HCT116 (cell line): ENCODE results near the gene HERC6. TPM values are rescaled to one million over a fixed set of nuclear protein-coding genes. Genes with fewer than 3 reads are reported as not detected.
A peak's percentile ranks its signal among the peaks of the same experiment; 100 is the strongest.

ENCODE experiments used
- ATAC-seq: fragments of 200-7000 bp; cut with Tn5 transposase; 2 replicates; pipeline ENCODE4 v1.9.1; 2020; ENCODE audit warnings: mild to moderate bottlenecking, moderate library complexity
- BruUV-seq: library from RNA; stranded (reverse); fragments of 400-500 nt; replicated peaks from 2 replicates; lab custom pipeline; 2021; lab: Mats Ljungman, UMichigan
- CTCF ChIA-PET: fragments of 300-600 bp; sonication (Branson Sonifier 250); formaldehyde crosslinking; loops from one replicate; lab custom pipeline; 2021; ENCODE audit warnings: antibody characterized with exemption; lab: Charles Lee
- POLR2A ChIA-PET: fragments of 300-600, 350-600 bp; sonication (Branson Sonifier 250); formaldehyde crosslinking; loops from one replicate; lab custom pipeline; 2021; ENCODE audit warnings: antibody characterized with exemption; lab: Charles Lee
- RAD21 ChIA-PET, 2 experiments: fragments of 300-600 bp; sonication (Branson Sonifier 250); formaldehyde crosslinking; loops; one replicate each; lab custom pipeline; 2023; ENCODE audit warnings: low total read pairs in 2 of 2; ENCODE audit not compliant: uncharacterized antibody in 2 of 2, unreplicated experiment in 2 of 2, low non-redundant PET in 1 of 2; lab: Charles Lee
- DNase-seq: peaks from one replicate; pipeline ENCODE4 v3.0.0-alpha.2; 2010; ENCODE audit warnings: low read depth, low spot score
- H2AFZ ChIP-seq: fragments of 200-600 bp; shearing (Covaris generic), sonication (generic); 2 replicates; pipeline ENCODE4 v1.6.1; 2017; ENCODE audit warnings: low read depth, mixed run types, mixed read lengths, antibody characterized with exemption, low read length; ENCODE audit not compliant: poor library complexity, severe bottlenecking
- H3K27ac ChIP-seq: 2 replicates; pipeline ENCODE4 v1.5.1; 2012; ENCODE audit warnings: low read depth, low read length
- H3K27me3 ChIP-seq: fragments of 200-600 bp; sonication (generic); 2 replicates; pipeline ENCODE4 v1.6.1; 2016; ENCODE audit warnings: mixed run types, low read length, mixed read lengths; ENCODE audit not compliant: insufficient read depth
- H3K36me3 ChIP-seq, 2 experiments: fragments of 200-500 bp in 1 of 2; fragments of 200-600 bp in 1 of 2; sonication (Bioruptor generic) in 1 of 2; sonication (generic) in 1 of 2; 2 replicates each; pipeline versions ENCODE4 v1.5.1 to v1.6.1; 2014 to 2016; ENCODE audit warnings: low read length in 2 of 2, inconsistent platforms in 1 of 2, mixed read lengths in 1 of 2, mixed run types in 1 of 2; ENCODE audit not compliant: insufficient read depth in 2 of 2, control insufficient read depth in 1 of 2
- H3K4me1 ChIP-seq, 2 experiments: fragments of 200-600 bp in 1 of 2; sonication (generic) in 1 of 2; 2 replicates each; pipeline versions ENCODE4 v1.5.1 to v1.6.1; 2012 to 2017; ENCODE audit warnings: low read length in 2 of 2, inconsistent platforms in 1 of 2, mild to moderate bottlenecking in 1 of 2, mixed read lengths in 1 of 2, mixed run types in 1 of 2, moderate library complexity in 1 of 2; ENCODE audit not compliant: insufficient read depth in 2 of 2, control insufficient read depth in 1 of 2
- H3K4me2 ChIP-seq: fragments of 200-600 bp; sonication (generic); 2 replicates; pipeline ENCODE4 v1.6.1; 2017; ENCODE audit warnings: mixed run types, low read length, mixed read lengths
- H3K4me3 ChIP-seq, 2 experiments: fragments of 200-600 bp in 1 of 2; sonication (generic) in 1 of 2; replicated peaks in 1 of 2; 2 replicates each; pipeline ENCODE4 v1.5.1; 2011 to 2016; ENCODE audit warnings: low read length in 2 of 2, control low read depth in 1 of 2, low read depth in 1 of 2, mild to moderate bottlenecking in 1 of 2, mixed read lengths in 1 of 2, mixed run types in 1 of 2
- H3K79me2 ChIP-seq: fragments of 200-600 bp; sonication (generic); 2 replicates; pipeline ENCODE4 v1.6.1; 2017; ENCODE audit warnings: mild to moderate bottlenecking, mixed run types, low read length, moderate library complexity, mixed read lengths; ENCODE audit not compliant: insufficient read depth
- H3K9ac ChIP-seq: fragments of 200-600 bp; sonication (generic); 2 replicates; pipeline ENCODE4 v1.6.1; 2016; ENCODE audit warnings: low read length, mixed read lengths
- H3K9me2 ChIP-seq: fragments of 200-600 bp; sonication (generic), shearing (Covaris generic); 2 replicates; pipeline ENCODE4 v1.6.1; 2017; ENCODE audit warnings: mixed run types, mild to moderate bottlenecking, moderate library complexity; ENCODE audit not compliant: insufficient read depth
- H3K9me3 ChIP-seq, 2 experiments: fragments of 200-500 bp in 1 of 2; fragments of 200-600 bp in 1 of 2; sonication (Bioruptor generic) in 1 of 2; sonication (generic) in 1 of 2; 2 replicates each; pipeline ENCODE4 v1.6.1; 2014 to 2017; ENCODE audit warnings: low read length in 2 of 2, mixed read lengths in 2 of 2, inconsistent platforms in 1 of 2, low read depth in 1 of 2, mild to moderate bottlenecking in 1 of 2, mixed run types in 1 of 2, moderate library complexity in 1 of 2; ENCODE audit not compliant: control insufficient read depth in 1 of 2, insufficient read depth in 1 of 2
- H4K20me1 ChIP-seq: fragments of 200-600 bp; sonication (generic), shearing (Covaris generic); 2 replicates; pipeline ENCODE4 v1.6.1; 2017; ENCODE audit warnings: mixed run types, mild to moderate bottlenecking, moderate library complexity; ENCODE audit not compliant: insufficient read depth
- CBX3 ChIP-seq: IDR thresholded peaks from 2 replicates; pipeline ENCODE4 v1.6.1; 2012; ENCODE audit warnings: low read depth
- CEBPB ChIP-seq: IDR thresholded peaks from 2 replicates; pipeline ENCODE4 v1.6.1; 2012; ENCODE audit warnings: low read depth
- EZH2phosphoT487 ChIP-seq: fragments of 200-600 bp; IDR thresholded peaks from 2 replicates; pipeline ENCODE4 v1.6.1; 2018; ENCODE audit warnings: antibody characterized with exemption, borderline replicate concordance
- FOSL1 ChIP-seq: IDR thresholded peaks from 2 replicates; pipeline ENCODE4 v1.6.1; 2012; ENCODE audit warnings: low read depth
- JUND ChIP-seq: IDR thresholded peaks from 2 replicates; pipeline ENCODE4 v1.6.1; 2012
- POLR2A ChIP-seq: IDR thresholded peaks from 2 replicates; pipeline ENCODE4 v1.7.0; 2011; ENCODE audit warnings: borderline replicate concordance; ENCODE audit not compliant: insufficient read depth, insufficient read length; ENCODE audit errors: extremely low read depth
- RAD21 ChIP-seq: IDR thresholded peaks from 2 replicates; pipeline ENCODE4 v1.6.1; 2012; ENCODE audit warnings: low read depth, mild to moderate bottlenecking
- SRF ChIP-seq: IDR thresholded peaks from 2 replicates; pipeline ENCODE4 v1.6.1; 2012; ENCODE audit warnings: low read depth
- TCF7L2 ChIP-seq: IDR thresholded peaks from 2 replicates; pipeline ENCODE4 v1.7.0; 2011; ENCODE audit warnings: borderline replicate concordance, inconsistent platforms; ENCODE audit not compliant: insufficient read depth, insufficient read length; ENCODE audit errors: extremely low read depth
- YY1 ChIP-seq: IDR thresholded peaks from 2 replicates; pipeline ENCODE4 v1.6.1; 2011; ENCODE audit warnings: low read length, low read depth, moderate library complexity, mild to moderate bottlenecking; ENCODE audit not compliant: insufficient replicate concordance; ENCODE audit errors: extremely low read depth
- intact Hi-C: fragments of 100-400 bp; cut with micrococcal nuclease; formaldehyde crosslinking; loops from 2 replicates; pipeline ENCODE4 v1.10.0; 2022
- total RNA-seq: library from RNA; stranded (reverse); gene quantifications from one replicate; pipeline ENCODE4 v1.2.1, GENCODE V29; 2021; ENCODE audit not compliant: unreplicated experiment
- TF ChIP-seq, protein P1 (sequence below): IDR thresholded peaks from 2 replicates; pipeline ENCODE4 v1.6.1; 2012
- TF ChIP-seq, protein P2 (sequence below): IDR thresholded peaks from 2 replicates; pipeline ENCODE4 v1.6.1; 2011; ENCODE audit warnings: mild to moderate bottlenecking, low read length, moderate library complexity; ENCODE audit not compliant: insufficient replicate concordance; ENCODE audit errors: extremely low read depth
- TF ChIP-seq, protein P3 (sequence below), 3 experiments: fragments of 200-600 bp in 1 of 3; sonication (generic) in 1 of 3; IDR thresholded peaks in 2 of 3; conservative IDR thresholded peaks in 1 of 3; 2 replicates each; pipeline ENCODE4 v1.5.1; 2012 to 2017; ENCODE audit warnings: low read depth in 2 of 3, low read length in 2 of 3, antibody characterized with exemption in 1 of 3, borderline replicate concordance in 1 of 3, control low read depth in 1 of 3, mild to moderate bottlenecking in 1 of 3, mixed read lengths in 1 of 3, mixed run types in 1 of 3, moderate library complexity in 1 of 3; ENCODE audit not compliant: insufficient read depth in 1 of 3

The HERC6 gene
- total RNA-seq, 1 experiment from 2014 or later: 4.9 TPM

DNA sequence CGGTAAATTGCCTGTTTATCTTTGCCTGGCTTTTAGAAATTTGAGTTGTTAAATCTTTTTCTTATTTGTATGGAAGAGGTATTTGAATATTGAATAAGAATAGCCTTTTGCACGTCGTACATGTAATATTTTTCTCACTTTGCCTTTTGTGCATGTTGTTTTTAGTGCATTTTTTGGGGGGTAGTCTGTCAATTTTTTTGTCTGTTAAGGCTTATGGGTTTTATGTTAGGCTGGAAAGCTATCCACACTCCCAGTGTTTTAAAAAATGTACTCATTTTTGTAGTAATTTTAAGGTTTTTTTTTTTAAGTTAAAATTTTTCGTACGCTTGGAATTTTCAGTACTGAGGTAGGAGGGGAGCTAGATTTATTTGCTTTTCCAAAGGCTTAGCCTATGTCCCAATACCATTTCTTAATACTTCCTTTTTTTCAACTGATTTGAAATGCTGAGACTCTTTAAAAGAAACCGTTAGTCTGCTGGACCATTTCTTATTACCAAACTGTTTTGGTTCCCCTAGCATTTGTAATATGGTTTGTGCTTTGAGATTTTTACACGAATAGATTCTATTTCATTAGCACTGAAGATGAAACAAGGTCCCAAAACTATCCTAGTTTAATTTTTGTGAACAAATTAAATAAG lies 79.6 kb downstream of the HERC6 start:
- RAD21 ChIA-PET: no interaction called here
- intact Hi-C loops: loop anchor here (5.0 kb wide), 3 partner anchors 176 to 426 kb away; partner anchors contain the start of gene PPM1K
- H3K4me3 ChIP-seq: 0 out of 4 replicates have a peak overlapping the region, but pooled peaks of 1 of the 2 experiments have one; percentile 64

More for the DNA sequence above, 79.6 kb downstream of the HERC6 start:
- Histone ChIP-seq H4K20me1 (no peaks in the 10 kb centered on the region), H3K9ac (no peak overlapping the region), H2AFZ (no peak overlapping the region), H3K4me2 (peak overlapping the region; percentile 97; the same call in 1 of the 2 replicates), H3K27ac (no peak overlapping the region), H3K79me2 (no peaks in the 10 kb centered on the region), H3K9me3 (no peaks in the 10 kb centered on the region), H3K36me3 (no peaks in the 10 kb centered on the region), H3K9me2 (no peaks in the 10 kb centered on the region), H3K27me3 (no peaks in the 10 kb centered on the region), H3K4me1 (peaks cover 3 to 21% of the 10 kb centered on the region in 2 experiments; a peak in 2 of 4 replicates)
- BruUV-seq: TSS peak; percentile 56
- ChIA-PET CTCF (no interaction called here), POLR2A (no interaction called here)
- ATAC-seq: no peak
- TF ChIP-seq, protein P1, sequence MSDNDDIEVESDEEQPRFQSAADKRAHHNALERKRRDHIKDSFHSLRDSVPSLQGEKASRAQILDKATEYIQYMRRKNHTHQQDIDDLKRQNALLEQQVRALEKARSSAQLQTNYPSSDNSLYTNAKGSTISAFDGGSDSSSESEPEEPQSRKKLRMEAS: no peak
- TF ChIP-seq, protein P2, sequence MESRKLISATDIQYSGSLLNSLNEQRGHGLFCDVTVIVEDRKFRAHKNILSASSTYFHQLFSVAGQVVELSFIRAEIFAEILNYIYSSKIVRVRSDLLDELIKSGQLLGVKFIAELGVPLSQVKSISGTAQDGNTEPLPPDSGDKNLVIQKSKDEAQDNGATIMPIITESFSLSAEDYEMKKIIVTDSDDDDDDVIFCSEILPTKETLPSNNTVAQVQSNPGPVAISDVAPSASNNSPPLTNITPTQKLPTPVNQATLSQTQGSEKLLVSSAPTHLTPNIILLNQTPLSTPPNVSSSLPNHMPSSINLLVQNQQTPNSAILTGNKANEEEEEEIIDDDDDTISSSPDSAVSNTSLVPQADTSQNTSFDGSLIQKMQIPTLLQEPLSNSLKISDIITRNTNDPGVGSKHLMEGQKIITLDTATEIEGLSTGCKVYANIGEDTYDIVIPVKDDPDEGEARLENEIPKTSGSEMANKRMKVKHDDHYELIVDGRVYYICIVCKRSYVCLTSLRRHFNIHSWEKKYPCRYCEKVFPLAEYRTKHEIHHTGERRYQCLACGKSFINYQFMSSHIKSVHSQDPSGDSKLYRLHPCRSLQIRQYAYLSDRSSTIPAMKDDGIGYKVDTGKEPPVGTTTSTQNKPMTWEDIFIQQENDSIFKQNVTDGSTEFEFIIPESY: no peak
- no peak for TF ChIP-seq FOSL1
- no peak for TF ChIP-seq SRF
- TF ChIP-seq, protein P3, sequence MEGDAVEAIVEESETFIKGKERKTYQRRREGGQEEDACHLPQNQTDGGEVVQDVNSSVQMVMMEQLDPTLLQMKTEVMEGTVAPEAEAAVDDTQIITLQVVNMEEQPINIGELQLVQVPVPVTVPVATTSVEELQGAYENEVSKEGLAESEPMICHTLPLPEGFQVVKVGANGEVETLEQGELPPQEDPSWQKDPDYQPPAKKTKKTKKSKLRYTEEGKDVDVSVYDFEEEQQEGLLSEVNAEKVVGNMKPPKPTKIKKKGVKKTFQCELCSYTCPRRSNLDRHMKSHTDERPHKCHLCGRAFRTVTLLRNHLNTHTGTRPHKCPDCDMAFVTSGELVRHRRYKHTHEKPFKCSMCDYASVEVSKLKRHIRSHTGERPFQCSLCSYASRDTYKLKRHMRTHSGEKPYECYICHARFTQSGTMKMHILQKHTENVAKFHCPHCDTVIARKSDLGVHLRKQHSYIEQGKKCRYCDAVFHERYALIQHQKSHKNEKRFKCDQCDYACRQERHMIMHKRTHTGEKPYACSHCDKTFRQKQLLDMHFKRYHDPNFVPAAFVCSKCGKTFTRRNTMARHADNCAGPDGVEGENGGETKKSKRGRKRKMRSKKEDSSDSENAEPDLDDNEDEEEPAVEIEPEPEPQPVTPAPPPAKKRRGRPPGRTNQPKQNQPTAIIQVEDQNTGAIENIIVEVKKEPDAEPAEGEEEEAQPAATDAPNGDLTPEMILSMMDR (IDR thresholded peaks at IDR 0.05 in 2 of 3, conservative IDR thresholded peaks at IDR 0.05 in 1 of 3; ENCODE audit: borderline replicate concordance in 1 of 3, insufficient read depth in 1 of 3, low read depth in 2 of 3, low read length in 2 of 3): no peak
- TF ChIP-seq EZH2phosphoT487: no peak
- no peak for TF ChIP-seq CBX3
- TF ChIP-seq YY1: no peak
- no peak for TF ChIP-seq RAD21
- TF ChIP-seq POLR2A: no peak
- TF ChIP-seq JUND: no peak
- TF ChIP-seq TCF7L2: no peak
- TF ChIP-seq CEBPB: no peak
- DNase-seq: no peak
